ENCODE results near the gene SLC25A2.
"Not testable (repeated sequence)": the region's sequence is repeated elsewhere in the genome, so short reads cannot be mapped to it uniquely, and the experiment has no call there.

Gene SLC25A2

DNA sequence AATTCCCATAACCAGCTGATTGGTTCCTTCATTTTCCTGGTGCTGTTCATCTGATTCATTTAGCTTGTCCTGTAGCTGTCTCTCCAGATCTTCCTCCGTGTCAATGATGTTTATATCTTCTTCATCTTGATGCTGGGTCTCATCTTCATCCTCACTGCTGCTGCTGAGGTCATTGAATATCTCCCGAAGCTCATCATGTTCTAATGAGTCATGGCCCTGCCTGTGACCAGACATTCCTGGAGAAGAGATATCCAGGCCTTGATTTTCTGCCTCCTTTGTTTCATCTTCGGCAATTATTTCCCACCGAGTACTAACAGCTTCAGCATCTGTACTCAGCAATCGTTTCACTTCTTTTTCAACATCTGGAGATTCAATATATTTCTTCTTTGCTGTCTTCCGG is 15.4 kb upstream of the SLC25A2 start:
- no peak overlapping the region for H2AFZ ChIP-seq (ENCODE audit: low read length)
- peaks cover 19% of the 10 kb centered on the region for H3K4me1 ChIP-seq (ENCODE audit: insufficient read depth, low read length, severe bottlenecking)
- H3K79me2 ChIP-seq (ENCODE audit: insufficient read depth, low read length): peaks cover 24% of the 10 kb centered on the region
- peak overlapping the region; percentile 66 for H3K4me2 ChIP-seq (ENCODE audit: low read length)
- no peak overlapping the region for H3K9ac ChIP-seq (ENCODE audit: low read length)
- H3K4me3 ChIP-seq (ENCODE audit: low read depth, low read length, poor library complexity, severe bottlenecking): peak overlapping the region; percentile 86
- H3K9me2 ChIP-seq (ENCODE audit: low read depth, low read length): no peaks in the 10 kb centered on the region
- no peaks in the 10 kb centered on the region for H3K27me3 ChIP-seq (ENCODE audit: insufficient read depth, low read length)
- H3K27ac ChIP-seq (ENCODE audit: low read depth, low read length, poor library complexity, severe bottlenecking): no peak overlapping the region
- peaks cover 50% of the 10 kb centered on the region for H3K36me3 ChIP-seq (ENCODE audit: insufficient read depth, low read length)
- H3K9me3 ChIP-seq (ENCODE audit: low read length): peaks cover 36% of the 10 kb centered on the region
- H4K20me1 ChIP-seq (ENCODE audit: insufficient read depth, low read length): no peaks in the 10 kb centered on the region
- TF ChIP-seq, protein P1, sequence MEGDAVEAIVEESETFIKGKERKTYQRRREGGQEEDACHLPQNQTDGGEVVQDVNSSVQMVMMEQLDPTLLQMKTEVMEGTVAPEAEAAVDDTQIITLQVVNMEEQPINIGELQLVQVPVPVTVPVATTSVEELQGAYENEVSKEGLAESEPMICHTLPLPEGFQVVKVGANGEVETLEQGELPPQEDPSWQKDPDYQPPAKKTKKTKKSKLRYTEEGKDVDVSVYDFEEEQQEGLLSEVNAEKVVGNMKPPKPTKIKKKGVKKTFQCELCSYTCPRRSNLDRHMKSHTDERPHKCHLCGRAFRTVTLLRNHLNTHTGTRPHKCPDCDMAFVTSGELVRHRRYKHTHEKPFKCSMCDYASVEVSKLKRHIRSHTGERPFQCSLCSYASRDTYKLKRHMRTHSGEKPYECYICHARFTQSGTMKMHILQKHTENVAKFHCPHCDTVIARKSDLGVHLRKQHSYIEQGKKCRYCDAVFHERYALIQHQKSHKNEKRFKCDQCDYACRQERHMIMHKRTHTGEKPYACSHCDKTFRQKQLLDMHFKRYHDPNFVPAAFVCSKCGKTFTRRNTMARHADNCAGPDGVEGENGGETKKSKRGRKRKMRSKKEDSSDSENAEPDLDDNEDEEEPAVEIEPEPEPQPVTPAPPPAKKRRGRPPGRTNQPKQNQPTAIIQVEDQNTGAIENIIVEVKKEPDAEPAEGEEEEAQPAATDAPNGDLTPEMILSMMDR (IDR thresholded peaks at IDR 0.05; ENCODE audit: low read length): no peak
- no peak for TF ChIP-seq EZH2 (IDR thresholded peaks at IDR 0.05; ENCODE audit: borderline replicate concordance, low read length)
- H3F3A ChIP-seq (ENCODE audit: insufficient read depth, low read length): no peaks in the 10 kb centered on the region

DNA sequence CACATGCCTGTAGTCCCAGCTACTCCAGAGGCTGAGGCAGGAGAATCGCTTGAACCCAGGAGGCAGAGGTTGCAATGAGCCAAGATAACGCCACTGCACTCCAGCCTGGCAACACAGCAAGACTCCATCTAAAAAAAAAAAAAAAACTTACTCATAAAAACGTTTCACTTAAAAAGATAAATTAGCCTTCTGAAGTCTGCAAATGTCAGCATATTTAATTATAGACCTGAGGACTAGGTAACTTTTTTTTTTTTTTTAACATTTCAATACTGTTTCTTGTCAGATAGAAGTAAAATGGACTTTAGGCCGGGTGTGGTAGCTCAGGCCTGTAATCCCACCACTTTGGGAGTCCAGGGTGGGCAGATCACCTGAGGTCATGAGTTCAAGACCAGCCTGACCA is 13.1 kb upstream of the SLC25A2 start:
- H3K4me2 ChIP-seq (ENCODE audit: low read length); H3F3A ChIP-seq (ENCODE audit: insufficient read depth, low read length); H3K27ac ChIP-seq (ENCODE audit: low read depth, low read length, poor library complexity, severe bottlenecking); H3K9me2 ChIP-seq (ENCODE audit: low read depth, low read length); H3K9ac ChIP-seq (ENCODE audit: low read length); H3K4me3 ChIP-seq (ENCODE audit: low read depth, low read length, poor library complexity, severe bottlenecking); H3K27me3 ChIP-seq (ENCODE audit: insufficient read depth, low read length); H2AFZ ChIP-seq (ENCODE audit: low read length); H4K20me1 ChIP-seq (ENCODE audit: insufficient read depth, low read length): not testable (repeated sequence)
- Histone ChIP-seq H3K79me2 (ENCODE audit: insufficient read depth, low read length) (peaks cover 24% of the 10 kb centered on the region), H3K4me1 (ENCODE audit: insufficient read depth, low read length, severe bottlenecking) (peaks cover 18% of the 10 kb centered on the region), H3K36me3 (ENCODE audit: insufficient read depth, low read length) (peaks cover 65% of the 10 kb centered on the region), H3K9me3 (ENCODE audit: low read length) (peaks cover 50% of the 10 kb centered on the region)

DNA sequence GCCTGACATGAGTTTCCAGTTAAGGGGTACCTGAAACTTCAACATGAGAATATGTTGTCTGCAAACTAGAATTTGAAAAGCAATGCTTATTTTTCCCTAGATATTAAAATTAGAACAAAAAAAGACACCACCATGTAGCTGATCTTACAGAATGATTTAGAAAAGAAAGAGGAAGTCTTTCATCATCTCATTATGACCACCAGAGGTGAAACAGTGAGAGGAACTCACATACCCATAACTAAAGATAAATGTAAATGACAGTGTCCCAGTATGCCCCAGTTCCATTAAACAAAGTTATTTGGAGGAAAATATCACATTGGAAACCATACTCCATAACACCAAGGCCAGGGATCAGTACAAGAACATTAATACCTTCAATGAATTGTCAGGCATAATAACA is 9.9 kb upstream of the SLC25A2 start:
- H3K4me2 ChIP-seq (ENCODE audit: low read length): no peak overlapping the region
- H3K9me3 ChIP-seq (ENCODE audit: low read length): peaks cover 52% of the 10 kb centered on the region
- TF ChIP-seq, protein P1 (IDR thresholded peaks at IDR 0.05; ENCODE audit: low read length): no peak
- TF ChIP-seq EZH2 (IDR thresholded peaks at IDR 0.05; ENCODE audit: borderline replicate concordance, low read length): no peak
- H3K4me3 ChIP-seq (ENCODE audit: low read depth, low read length, poor library complexity, severe bottlenecking): no peak overlapping the region
- no peak overlapping the region for H3K27ac ChIP-seq (ENCODE audit: low read depth, low read length, poor library complexity, severe bottlenecking)
- H3K27me3 ChIP-seq (ENCODE audit: insufficient read depth, low read length): no peaks in the 10 kb centered on the region
- H3F3A ChIP-seq (ENCODE audit: insufficient read depth, low read length): no peaks in the 10 kb centered on the region
- H3K36me3 ChIP-seq (ENCODE audit: insufficient read depth, low read length): peaks cover 52% of the 10 kb centered on the region
- no peak overlapping the region for H3K9ac ChIP-seq (ENCODE audit: low read length)
- no peak overlapping the region for H2AFZ ChIP-seq (ENCODE audit: low read length)
- no peaks in the 10 kb centered on the region for H3K9me2 ChIP-seq (ENCODE audit: low read depth, low read length)
- no peaks in the 10 kb centered on the region for H3K4me1 ChIP-seq (ENCODE audit: insufficient read depth, low read length, severe bottlenecking)
- H4K20me1 ChIP-seq (ENCODE audit: insufficient read depth, low read length): no peaks in the 10 kb centered on the region
- peaks cover 11% of the 10 kb centered on the region for H3K79me2 ChIP-seq (ENCODE audit: insufficient read depth, low read length)

DNA sequence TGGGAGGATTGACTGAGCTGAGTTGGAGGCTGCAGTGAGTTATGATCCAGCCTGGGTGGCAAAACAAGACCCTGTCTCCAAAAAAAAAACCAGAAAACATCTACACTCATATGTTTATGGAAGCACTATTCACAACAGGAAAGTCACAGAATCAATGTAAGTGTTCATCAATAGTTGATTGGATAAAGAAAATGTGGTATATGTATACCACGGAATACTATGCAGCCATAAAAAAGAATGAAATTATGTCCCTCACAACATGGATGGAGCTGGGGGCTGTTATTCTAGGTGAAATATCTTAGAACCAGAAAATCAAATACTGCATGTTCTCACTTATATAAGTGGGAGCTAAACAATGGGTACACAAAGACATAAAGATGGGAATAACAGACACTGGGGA is 2.8 kb upstream of the SLC25A2 start:
- Histone ChIP-seq H2AFZ (ENCODE audit: low read length) (no peak overlapping the region), H3K9ac (ENCODE audit: low read length) (no peak overlapping the region), H3F3A (ENCODE audit: insufficient read depth, low read length) (no peaks in the 10 kb centered on the region), H3K9me3 (ENCODE audit: low read length) (peaks cover 29% of the 10 kb centered on the region), H3K79me2 (ENCODE audit: insufficient read depth, low read length) (no peaks in the 10 kb centered on the region), H3K4me3 (ENCODE audit: low read depth, low read length, poor library complexity, severe bottlenecking) (no peak overlapping the region), H4K20me1 (ENCODE audit: insufficient read depth, low read length) (no peaks in the 10 kb centered on the region), H3K27ac (ENCODE audit: low read depth, low read length, poor library complexity, severe bottlenecking) (no peak overlapping the region), H3K4me1 (ENCODE audit: insufficient read depth, low read length, severe bottlenecking) (no peaks in the 10 kb centered on the region), H3K36me3 (ENCODE audit: insufficient read depth, low read length) (no peaks in the 10 kb centered on the region), H3K4me2 (ENCODE audit: low read length) (no peak overlapping the region), H3K9me2 (ENCODE audit: low read depth, low read length) (no peaks in the 10 kb centered on the region), H3K27me3 (ENCODE audit: insufficient read depth, low read length) (no peaks in the 10 kb centered on the region)
- no peak for TF ChIP-seq EZH2 (IDR thresholded peaks at IDR 0.05; ENCODE audit: borderline replicate concordance, low read length)
- TF ChIP-seq, protein P1 (IDR thresholded peaks at IDR 0.05; ENCODE audit: low read length): no peak
